ENCODE measurements around the gene RUNX2. TPM values are rescaled to one million over a fixed set of nuclear protein-coding genes. Genes with fewer than 3 reads are reported as not detected.

RUNX2 gene
- total and polyA plus RNA-seq, 9 of the 15 experiments (the other 6 are each of a cell fraction or from before 2014, with no cell fraction given) = 0.29 to 1.00 (median 0.43) TPM

GRCh38 chr6:45548657-45549515 lies 220.8 kb downstream of the RUNX2 start:
- peaks cover 0 to 6% of the 10 kb centered on the region in 2 experiments; a peak in 2 of 5 replicates for H3K27me3 ChIP-seq (ENCODE audit: control insufficient read depth in 2 of 2, insufficient read depth in 2 of 2, low read length in 2 of 2)
- H3K9ac ChIP-seq (ENCODE audit: insufficient read depth in 1 of 2, low read depth in 2 of 2, low read length in 2 of 2) = no peak overlapping the region
- in situ Hi-C loops (cut with MboI) = no loop called here
- intact Hi-C loops (cut with micrococcal nuclease) = no loop called here
- no peaks in the 10 kb centered on the region for H4K20me1 ChIP-seq (replicated peaks; ENCODE audit: control insufficient read depth, insufficient read depth, low read length)
- no peak overlapping the region for H2AFZ ChIP-seq (ENCODE audit: low read depth, low read length)
- ChIA-PET POLR2A (interaction anchor here (0.7 kb wide), 1 partner anchor 758 kb away, joined by 4 read pairs; no protein-coding TSS in a partner anchor), CTCF (ENCODE audit: low intra/inter-chr PET ratio) (no interaction called here)
- WGBS (ENCODE audit: insufficient coverage, low coverage, missing lambda C conversion rate) = 29% methylated on average over 7 of the region's 7 CpGs
- no peaks in the 10 kb centered on the region for H3K79me2 ChIP-seq (ENCODE audit: control insufficient read depth, insufficient read depth, low read length)
- H3K27ac ChIP-seq (ENCODE audit: extremely low read depth, low read depth, low read length) = no peak overlapping the region
- no peaks in the 10 kb centered on the region for H3K9me1 ChIP-seq (ENCODE audit: control insufficient read depth, insufficient read depth, low read length)
- no peaks in the 10 kb centered on the region for H3K4me1 ChIP-seq (replicated peaks in 1 of 2; ENCODE audit: control insufficient read depth in 2 of 2, insufficient read depth in 2 of 2, low read length in 2 of 2)
- no peak overlapping the region for H3K4me3 ChIP-seq
- no peak overlapping the region for H3K4me2 ChIP-seq (ENCODE audit: insufficient read depth, low read length)
- DNase-seq (ENCODE audit: extremely low read depth in 1 of 4, low spot score in 3 of 4) (no peak), ATAC-seq (no peak), FAIRE-seq (no peak)
- H3K36me3 ChIP-seq (ENCODE audit: control insufficient read depth, insufficient read depth, low read length) = no peaks in the 10 kb centered on the region
- H3K9me3 ChIP-seq (replicated peaks; ENCODE audit: control insufficient read depth, insufficient read depth, low read depth, low read length) = no peaks in the 10 kb centered on the region
- no TSS peak for BruUV-seq (replicated peaks)
- TF ChIP-seq, protein P1, sequence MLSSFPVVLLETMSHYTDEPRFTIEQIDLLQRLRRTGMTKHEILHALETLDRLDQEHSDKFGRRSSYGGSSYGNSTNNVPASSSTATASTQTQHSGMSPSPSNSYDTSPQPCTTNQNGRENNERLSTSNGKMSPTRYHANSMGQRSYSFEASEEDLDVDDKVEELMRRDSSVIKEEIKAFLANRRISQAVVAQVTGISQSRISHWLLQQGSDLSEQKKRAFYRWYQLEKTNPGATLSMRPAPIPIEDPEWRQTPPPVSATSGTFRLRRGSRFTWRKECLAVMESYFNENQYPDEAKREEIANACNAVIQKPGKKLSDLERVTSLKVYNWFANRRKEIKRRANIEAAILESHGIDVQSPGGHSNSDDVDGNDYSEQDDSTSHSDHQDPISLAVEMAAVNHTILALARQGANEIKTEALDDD (IDR thresholded peaks at IDR 0.05) = no peak
- no peak for TF ChIP-seq CREB5 (CRISPR knock-in tag; IDR thresholded peaks at IDR 0.05)
- TF ChIP-seq PRMT5 (CRISPR knock-in tag; IDR thresholded peaks at IDR 0.05) = no peak
- TF ChIP-seq TEAD2 (tag; IDR thresholded peaks at IDR 0.05) = no peak
- TF ChIP-seq NFXL1 (CRISPR knock-in tag; IDR thresholded peaks at IDR 0.05) = no peak
- TF ChIP-seq XRCC4 (IDR thresholded peaks at IDR 0.05; ENCODE audit: extremely low read depth, insufficient read depth, insufficient read length) = no peak
- TF ChIP-seq NR4A1 (CRISPR knock-in tag; IDR thresholded peaks at IDR 0.05) = no peak
- no peak for TF ChIP-seq NR4A1 (tag; IDR thresholded peaks at IDR 0.05)
- TF ChIP-seq UBTF (IDR thresholded peaks at IDR 0.05; ENCODE audit: borderline replicate concordance in 1 of 2, low read depth in 2 of 2, low read length in 2 of 2) = no peak
- no peak for TF ChIP-seq SNIP1 (IDR thresholded peaks at IDR 0.05; ENCODE audit: low read depth)
- TF ChIP-seq MECOM (CRISPR knock-in tag; IDR thresholded peaks at IDR 0.05) = no peak
- TF ChIP-seq, protein P2, sequence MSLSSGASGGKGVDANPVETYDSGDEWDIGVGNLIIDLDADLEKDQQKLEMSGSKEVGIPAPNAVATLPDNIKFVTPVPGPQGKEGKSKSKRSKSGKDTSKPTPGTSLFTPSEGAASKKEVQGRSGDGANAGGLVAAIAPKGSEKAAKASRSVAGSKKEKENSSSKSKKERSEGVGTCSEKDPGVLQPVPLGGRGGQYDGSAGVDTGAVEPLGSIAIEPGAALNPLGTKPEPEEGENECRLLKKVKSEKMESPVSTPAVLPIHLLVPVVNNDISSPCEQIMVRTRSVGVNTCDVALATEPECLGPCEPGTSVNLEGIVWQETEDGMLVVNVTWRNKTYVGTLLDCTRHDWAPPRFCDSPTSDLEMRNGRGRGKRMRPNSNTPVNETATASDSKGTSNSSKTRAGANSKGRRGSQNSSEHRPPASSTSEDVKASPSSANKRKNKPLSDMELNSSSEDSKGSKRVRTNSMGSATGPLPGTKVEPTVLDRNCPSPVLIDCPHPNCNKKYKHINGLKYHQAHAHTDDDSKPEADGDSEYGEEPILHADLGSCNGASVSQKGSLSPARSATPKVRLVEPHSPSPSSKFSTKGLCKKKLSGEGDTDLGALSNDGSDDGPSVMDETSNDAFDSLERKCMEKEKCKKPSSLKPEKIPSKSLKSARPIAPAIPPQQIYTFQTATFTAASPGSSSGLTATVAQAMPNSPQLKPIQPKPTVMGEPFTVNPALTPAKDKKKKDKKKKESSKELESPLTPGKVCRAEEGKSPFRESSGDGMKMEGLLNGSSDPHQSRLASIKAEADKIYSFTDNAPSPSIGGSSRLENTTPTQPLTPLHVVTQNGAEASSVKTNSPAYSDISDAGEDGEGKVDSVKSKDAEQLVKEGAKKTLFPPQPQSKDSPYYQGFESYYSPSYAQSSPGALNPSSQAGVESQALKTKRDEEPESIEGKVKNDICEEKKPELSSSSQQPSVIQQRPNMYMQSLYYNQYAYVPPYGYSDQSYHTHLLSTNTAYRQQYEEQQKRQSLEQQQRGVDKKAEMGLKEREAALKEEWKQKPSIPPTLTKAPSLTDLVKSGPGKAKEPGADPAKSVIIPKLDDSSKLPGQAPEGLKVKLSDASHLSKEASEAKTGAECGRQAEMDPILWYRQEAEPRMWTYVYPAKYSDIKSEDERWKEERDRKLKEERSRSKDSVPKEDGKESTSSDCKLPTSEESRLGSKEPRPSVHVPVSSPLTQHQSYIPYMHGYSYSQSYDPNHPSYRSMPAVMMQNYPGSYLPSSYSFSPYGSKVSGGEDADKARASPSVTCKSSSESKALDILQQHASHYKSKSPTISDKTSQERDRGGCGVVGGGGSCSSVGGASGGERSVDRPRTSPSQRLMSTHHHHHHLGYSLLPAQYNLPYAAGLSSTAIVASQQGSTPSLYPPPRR (CRISPR knock-in tag; IDR thresholded peaks at IDR 0.05; ENCODE audit: borderline replicate concordance) = no peak

All from K562 (cell line).